ENCODE results near the gene C18orf63.
"Not testable (repeated sequence)": the region's sequence is repeated elsewhere in the genome, so short reads cannot be mapped to it uniquely, and the experiment has no call there.

The C18orf63 gene

GRCh38 chr18:74316257-74317170 is 875 bp downstream of the C18orf63 start:
- TF ChIP-seq, protein P1, sequence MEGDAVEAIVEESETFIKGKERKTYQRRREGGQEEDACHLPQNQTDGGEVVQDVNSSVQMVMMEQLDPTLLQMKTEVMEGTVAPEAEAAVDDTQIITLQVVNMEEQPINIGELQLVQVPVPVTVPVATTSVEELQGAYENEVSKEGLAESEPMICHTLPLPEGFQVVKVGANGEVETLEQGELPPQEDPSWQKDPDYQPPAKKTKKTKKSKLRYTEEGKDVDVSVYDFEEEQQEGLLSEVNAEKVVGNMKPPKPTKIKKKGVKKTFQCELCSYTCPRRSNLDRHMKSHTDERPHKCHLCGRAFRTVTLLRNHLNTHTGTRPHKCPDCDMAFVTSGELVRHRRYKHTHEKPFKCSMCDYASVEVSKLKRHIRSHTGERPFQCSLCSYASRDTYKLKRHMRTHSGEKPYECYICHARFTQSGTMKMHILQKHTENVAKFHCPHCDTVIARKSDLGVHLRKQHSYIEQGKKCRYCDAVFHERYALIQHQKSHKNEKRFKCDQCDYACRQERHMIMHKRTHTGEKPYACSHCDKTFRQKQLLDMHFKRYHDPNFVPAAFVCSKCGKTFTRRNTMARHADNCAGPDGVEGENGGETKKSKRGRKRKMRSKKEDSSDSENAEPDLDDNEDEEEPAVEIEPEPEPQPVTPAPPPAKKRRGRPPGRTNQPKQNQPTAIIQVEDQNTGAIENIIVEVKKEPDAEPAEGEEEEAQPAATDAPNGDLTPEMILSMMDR (IDR thresholded peaks at IDR 0.05; ENCODE audit: insufficient read depth, low read depth, low read length, missing control alignments): no peak
- H3K4me3 ChIP-seq (ENCODE audit: low read depth, low read length): no peak overlapping the region
- DNase-seq (ENCODE audit: low read depth): no peak

DNA sequence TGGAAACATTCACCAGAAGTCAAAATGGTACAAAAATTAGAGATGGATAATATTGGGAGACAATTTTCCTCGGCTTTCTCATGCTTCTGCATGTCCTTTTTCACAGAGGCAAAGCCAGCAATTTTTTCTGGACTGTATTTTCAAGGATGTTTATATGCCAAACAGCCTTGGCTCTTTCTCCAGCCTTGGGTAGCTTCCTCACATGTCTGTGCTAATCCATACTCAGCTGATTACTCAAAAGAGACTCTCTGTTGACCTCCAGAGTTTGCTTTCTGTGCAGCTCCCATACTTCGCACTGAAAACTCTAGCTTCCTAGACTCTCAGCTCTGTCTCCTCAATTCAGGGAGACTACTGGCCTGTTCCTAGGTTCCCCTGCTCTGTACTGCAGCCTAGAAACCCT is 10.6 kb downstream of the C18orf63 start:
- no peak overlapping the region for H3K4me3 ChIP-seq (ENCODE audit: low read depth, low read length)
- DNase-seq (ENCODE audit: low read depth): no peak
- TF ChIP-seq, protein P1 (IDR thresholded peaks at IDR 0.05; ENCODE audit: insufficient read depth, low read depth, low read length, missing control alignments): no peak

GRCh38 chr18:74326791-74327190 is 11.2 kb downstream of the C18orf63 start:
- not testable (repeated sequence) for H3K4me3 ChIP-seq (ENCODE audit: low read depth, low read length); DNase-seq (ENCODE audit: low read depth)

GRCh38 chr18:74328206-74328605 is 12.6 kb downstream of the C18orf63 start:
- DNase-seq (ENCODE audit: low read depth): no peak
- TF ChIP-seq, protein P1 (IDR thresholded peaks at IDR 0.05; ENCODE audit: insufficient read depth, low read depth, low read length, missing control alignments): no peak
- no peak overlapping the region for H3K4me3 ChIP-seq (ENCODE audit: low read depth, low read length)

- DNase-seq (ENCODE audit: low read depth): no peak
- H3K4me3 ChIP-seq (ENCODE audit: low read depth, low read length): no peak overlapping the region
- TF ChIP-seq, protein P1 (IDR thresholded peaks at IDR 0.05; ENCODE audit: insufficient read depth, low read depth, low read length, missing control alignments): no peak
These were observed 14.1 kb downstream of the C18orf63 start for GRCh38 chr18:74329688-74330205.

GRCh38 chr18:74331404-74331803 is 15.8 kb downstream of the C18orf63 start:
- TF ChIP-seq, protein P1 (IDR thresholded peaks at IDR 0.05; ENCODE audit: insufficient read depth, low read depth, low read length, missing control alignments): peak; percentile 25
- DNase-seq (ENCODE audit: low read depth): peak; percentile 18
- H3K4me3 ChIP-seq (ENCODE audit: low read depth, low read length): no peak overlapping the region

DNA sequence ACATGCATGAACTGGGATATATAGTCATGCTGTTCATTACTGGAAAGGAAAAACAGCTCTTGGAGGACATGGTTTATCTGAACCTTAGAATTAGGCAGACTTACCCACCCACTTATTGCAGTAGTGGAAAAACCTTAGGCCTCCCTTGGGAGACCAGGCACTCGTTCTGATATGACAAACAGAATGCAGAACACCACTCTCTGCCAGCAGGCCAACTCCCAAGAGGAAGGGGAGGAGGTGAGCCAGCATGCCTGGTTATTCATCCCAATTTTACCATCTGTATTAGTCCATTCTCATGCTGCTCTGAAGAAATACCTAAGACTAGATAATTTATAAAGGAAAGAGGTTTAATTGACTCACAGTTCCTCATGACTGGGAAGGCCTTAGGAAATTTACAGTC is 17.5 kb downstream of the C18orf63 start:
- DNase-seq (ENCODE audit: low read depth): no peak
- TF ChIP-seq, protein P1 (IDR thresholded peaks at IDR 0.05; ENCODE audit: insufficient read depth, low read depth, low read length, missing control alignments): no peak

More for the DNA sequence above, 17.5 kb downstream of the C18orf63 start:
- H3K4me3 ChIP-seq (ENCODE audit: low read depth, low read length): no peak overlapping the region
